CD4-positive, CD25-positive, alpha-beta regulatory T cell (primary cell): Measurements from ENCODE around the gene HPS3. TPM values are rescaled to one million over a fixed set of nuclear protein-coding genes. Genes with fewer than 3 reads are reported as not detected.

Experiments used
- ATAC-seq, 2 donors: fragments of 150-1000 bp; cut with Tn5 transposase; one replicate each; pipeline ENCODE4 v1.10.0; 2021; ENCODE audit warnings: low read depth in 2 of 2, moderate number of reproducible peaks in 2 of 2, moderate library complexity in 1 of 2
- DNase-seq, 3 donors: peaks; one replicate each; pipeline versions ENCODE4 v3.0.0 to v3.0.0-alpha.2; 2012 to 2022; ENCODE audit warnings: mixed read lengths in 1 of 3
- H3K27ac ChIP-seq: one replicate; pipeline ENCODE4 v1.7.0; 2013; ENCODE audit warnings: mild to moderate bottlenecking, low read length; ENCODE audit not compliant: insufficient read depth, poor library complexity, severe bottlenecking
- H3K27me3 ChIP-seq: one replicate; pipeline ENCODE4 v1.7.0; 2013; ENCODE audit warnings: low read length; ENCODE audit not compliant: control insufficient read depth, insufficient read depth
- H3K36me3 ChIP-seq: one replicate; pipeline ENCODE4 v1.7.0; 2013; ENCODE audit warnings: mild to moderate bottlenecking, low read length, moderate library complexity; ENCODE audit not compliant: control insufficient read depth, insufficient read depth
- H3K4me1 ChIP-seq: 2 replicates; pipeline ENCODE4 v1.7.0; 2013; ENCODE audit warnings: mild to moderate bottlenecking, low read length; ENCODE audit not compliant: insufficient read depth, control insufficient read depth, poor library complexity, severe bottlenecking
- H3K4me3 ChIP-seq: one replicate; pipeline ENCODE4 v1.7.0; 2013; ENCODE audit warnings: low read depth, mild to moderate bottlenecking, low read length, moderate library complexity
- H3K9me3 ChIP-seq, 2 experiments: 1 replicate in 1 of 2; 2 replicates in 1 of 2; pipeline ENCODE4 v1.7.0; 2013; ENCODE audit warnings: low read length in 2 of 2, mild to moderate bottlenecking in 1 of 2, moderate library complexity in 1 of 2; ENCODE audit not compliant: control insufficient read depth in 2 of 2
- H3K27ac Mint-ChIP-seq, 3 donors: one replicate each; pipeline ENCODE4 v1.8.0; 2020 to 2022; ENCODE audit warnings: mild to moderate bottlenecking in 3 of 3, mixed read lengths in 3 of 3, moderate library complexity in 2 of 3
- H3K27me3 Mint-ChIP-seq: one replicate; pipeline ENCODE4 v1.8.0; 2022; ENCODE audit warnings: mild to moderate bottlenecking, mixed read lengths
- H3K36me3 Mint-ChIP-seq: one replicate; pipeline ENCODE4 v1.8.0; 2020; ENCODE audit warnings: mixed read lengths
- H3K4me1 Mint-ChIP-seq, 4 donors: one replicate each; pipeline ENCODE4 v1.8.0; 2020 to 2022; ENCODE audit warnings: mixed read lengths in 4 of 4, mild to moderate bottlenecking in 1 of 4
- H3K4me3 Mint-ChIP-seq, 4 donors: one replicate each; pipeline ENCODE4 v1.8.0; 2020 to 2022; ENCODE audit warnings: mild to moderate bottlenecking in 4 of 4, mixed read lengths in 4 of 4, moderate library complexity in 3 of 4
- H3K9me3 Mint-ChIP-seq, 7 donors: one replicate each; pipeline ENCODE4 v1.8.0; 2020 to 2022; ENCODE audit warnings: mixed read lengths in 7 of 7, mild to moderate bottlenecking in 3 of 7, moderate library complexity in 2 of 7
- polyA plus RNA-seq, 4 donors: library from polyadenylated mRNA; unstranded; fragments of 300-500 nt; fragmentation: Illumina TruSeq; gene quantifications; one replicate each; pipeline ENCODE4 v1.2.3, GENCODE V29; 2021
- total RNA-seq: library from RNA; stranded (reverse); gene quantifications from one replicate; pipeline ENCODE4 v1.2.3, GENCODE V29; 2022

Gene HPS3
- total RNA-seq (21.9 TPM), polyA plus RNA-seq (10 to 100 TPM; 35.5 to 42.7 (median 37.5) TPM)

- peak within 1 kb of the TSS; percentile 73 for H3K27ac ChIP-seq
- peaks cover 2% of the 10 kb centered on the region for H3K36me3 ChIP-seq
- peaks cover 21 to 50% (median 42%) of the 10 kb centered on the region in 4 donors for H3K4me1 Mint-ChIP-seq
- peak within 1 kb of the TSS; percentile 87 for H3K4me3 ChIP-seq
- peak; percentile 79 to 91 (median 82) for DNase-seq
- H3K4me3 Mint-ChIP-seq = peak within 1 kb of the TSS; percentile 93 to 96 (median 94)
- peaks cover 0 to 1% (median 0%) of the 10 kb centered on the region in 7 donors for H3K9me3 Mint-ChIP-seq
- H3K27me3 ChIP-seq = peaks cover 5% of the 10 kb centered on the region
- peaks cover 33% of the 10 kb centered on the region for H3K4me1 ChIP-seq
- peaks cover 9% of the 10 kb centered on the region for H3K36me3 Mint-ChIP-seq
- H3K27me3 Mint-ChIP-seq = peaks cover 29% of the 10 kb centered on the region
- no peaks in the 10 kb centered on the region for H3K9me3 ChIP-seq
- H3K27ac Mint-ChIP-seq = peak within 1 kb of the TSS; percentile 92 to 94 (median 93)
- peak; percentile 86 to 87 for ATAC-seq
Measured at GRCh38 chr3:149129326-149130205, at the start of gene HPS3. Gene HPS3, plus strand, starts transcription at chr3:149129638. Its CDS starts 86 bp downstream, at chr3:149129724.

GRCh38 chr3:149080011-149080698, 49.3 kb upstream of the HPS3 start:
- no peak overlapping the region for H3K27ac ChIP-seq
- H3K4me1 ChIP-seq = no peaks in the 10 kb centered on the region

GRCh38 chr3:149080699-149081091, 48.7 kb upstream of the HPS3 start:
- Histone ChIP-seq H3K4me1 (no peaks in the 10 kb centered on the region), H3K9me3 (no peaks in the 10 kb centered on the region), H3K36me3 (peaks cover 1% of the 10 kb centered on the region), H3K4me3 (no peak overlapping the region), H3K27ac (no peak overlapping the region), H3K27me3 (no peaks in the 10 kb centered on the region)
- Mint-ChIP-seq H3K36me3 (peaks cover 10% of the 10 kb centered on the region), H3K4me1 (peaks cover 6 to 37% (median 25%) of the 10 kb centered on the region in 4 donors), H3K9me3 (no peaks in the 10 kb centered on the region), H3K4me3 (no peak overlapping the region), H3K27me3 (no peaks in the 10 kb centered on the region), H3K27ac (no peak overlapping the region)
- DNase-seq = no peak
- no peak for ATAC-seq

More at GRCh38 chr3:149080011-149080698, 49.3 kb upstream of the HPS3 start:
- peak overlapping the region in 1 of 4 donors; percentile 41 for H3K4me3 Mint-ChIP-seq
- Histone ChIP-seq H3K36me3 (peaks cover 4% of the 10 kb centered on the region), H3K9me3 (no peaks in the 10 kb centered on the region), H3K4me3 (no peak overlapping the region), H3K27me3 (no peaks in the 10 kb centered on the region)
- H3K4me1 Mint-ChIP-seq = peaks cover 5 to 33% (median 22%) of the 10 kb centered on the region in 4 donors
- ATAC-seq (no peak), DNase-seq (no peak)
- H3K27me3 Mint-ChIP-seq = no peaks in the 10 kb centered on the region
- H3K27ac Mint-ChIP-seq = no peak overlapping the region
- no peaks in the 10 kb centered on the region for H3K9me3 Mint-ChIP-seq
- H3K36me3 Mint-ChIP-seq = peaks cover 10% of the 10 kb centered on the region

- peaks cover 5% of the 10 kb centered on the region for H3K4me1 ChIP-seq
- H3K27ac Mint-ChIP-seq = no peak overlapping the region
- H3K4me1 Mint-ChIP-seq = peaks cover 6 to 38% (median 29%) of the 10 kb centered on the region in 4 donors
- H3K4me3 Mint-ChIP-seq = no peak overlapping the region
- no peak overlapping the region for H3K27ac ChIP-seq
- no peaks in the 10 kb centered on the region for H3K9me3 ChIP-seq
- no peak overlapping the region for H3K4me3 ChIP-seq
- DNase-seq (no peak), ATAC-seq (no peak)
- H3K9me3 Mint-ChIP-seq = no peaks in the 10 kb centered on the region
- H3K36me3 ChIP-seq = no peaks in the 10 kb centered on the region
- peaks cover 10% of the 10 kb centered on the region for H3K36me3 Mint-ChIP-seq
- H3K27me3 Mint-ChIP-seq = no peaks in the 10 kb centered on the region
- H3K27me3 ChIP-seq = no peaks in the 10 kb centered on the region
Measured at GRCh38 chr3:149081772-149082171, 47.7 kb upstream of the HPS3 start.

GRCh38 chr3:149085828-149086231, 43.6 kb upstream of the HPS3 start:
- Mint-ChIP-seq H3K9me3 (no peaks in the 10 kb centered on the region), H3K4me1 (peaks cover 6 to 24% (median 17%) of the 10 kb centered on the region in 4 donors), H3K36me3 (peaks cover 6% of the 10 kb centered on the region), H3K27me3 (no peaks in the 10 kb centered on the region), H3K27ac (peak overlapping the region; percentile 49 to 90 (median 61)), H3K4me3 (peak overlapping the region; percentile 97 to 98 (median 98))
- Histone ChIP-seq H3K27me3 (no peaks in the 10 kb centered on the region), H3K27ac (peak overlapping the region; percentile 63), H3K4me3 (peak overlapping the region; percentile 95), H3K4me1 (peaks cover 7% of the 10 kb centered on the region), H3K36me3 (no peaks in the 10 kb centered on the region), H3K9me3 (no peaks in the 10 kb centered on the region)
- ATAC-seq (peak; percentile 45 to 52), DNase-seq (peak in 1 of 3 donors; percentile 62)

- Mint-ChIP-seq H3K27me3 (no peaks in the 10 kb centered on the region), H3K36me3 (peaks cover 6% of the 10 kb centered on the region), H3K27ac (peak within 1 kb of the TSS; percentile 61 to 91 (median 90)), H3K4me3 (peak within 1 kb of the TSS; percentile 97 to 98 (median 98)), H3K9me3 (no peaks in the 10 kb centered on the region), H3K4me1 (peaks cover 6 to 24% (median 16%) of the 10 kb centered on the region in 4 donors)
- peak; percentile 97 to 99 for ATAC-seq
- peak within 1 kb of the TSS; percentile 95 for H3K4me3 ChIP-seq
- peaks cover 7% of the 10 kb centered on the region for H3K4me1 ChIP-seq
- peak; percentile 83 to 96 (median 89) for DNase-seq
- H3K27ac ChIP-seq = peak within 1 kb of the TSS; percentile 63
- H3K9me3 ChIP-seq = no peaks in the 10 kb centered on the region
- no peaks in the 10 kb centered on the region for H3K36me3 ChIP-seq
- no peaks in the 10 kb centered on the region for H3K27me3 ChIP-seq
Measured at GRCh38 chr3:149086232-149086988, 43.0 kb upstream of the HPS3 start, which contains the start of gene HLTF. Gene HLTF, minus strand, starts transcription at chr3:149086533. Its CDS starts 197 bp downstream, at chr3:149086336.

- Mint-ChIP-seq H3K36me3 (peaks cover 6% of the 10 kb centered on the region), H3K27me3 (no peaks in the 10 kb centered on the region), H3K9me3 (no peaks in the 10 kb centered on the region), H3K4me1 (peaks cover 6 to 24% (median 16%) of the 10 kb centered on the region in 4 donors), H3K27ac (peak overlapping the region in 1 of 3 donors; percentile 61), H3K4me3 (peak overlapping the region in 3 of 4 donors; percentile 66 to 98 (median 97))
- no peak for DNase-seq
- H3K36me3 ChIP-seq = no peaks in the 10 kb centered on the region
- H3K9me3 ChIP-seq = no peaks in the 10 kb centered on the region
- ATAC-seq = no peak
- peaks cover 7% of the 10 kb centered on the region for H3K4me1 ChIP-seq
- H3K27ac ChIP-seq = no peak overlapping the region
- no peak overlapping the region for H3K4me3 ChIP-seq
- H3K27me3 ChIP-seq = no peaks in the 10 kb centered on the region
Measured at GRCh38 chr3:149087208-149087607, 42.2 kb upstream of the HPS3 start.
